ENCODE results near the gene RNF150.

RNF150 gene

GRCh38 chr4:140980426-140981200, 152.7 kb downstream of the RNF150 start:
- DNase-seq (ENCODE audit: low read depth) = no peak

DNA sequence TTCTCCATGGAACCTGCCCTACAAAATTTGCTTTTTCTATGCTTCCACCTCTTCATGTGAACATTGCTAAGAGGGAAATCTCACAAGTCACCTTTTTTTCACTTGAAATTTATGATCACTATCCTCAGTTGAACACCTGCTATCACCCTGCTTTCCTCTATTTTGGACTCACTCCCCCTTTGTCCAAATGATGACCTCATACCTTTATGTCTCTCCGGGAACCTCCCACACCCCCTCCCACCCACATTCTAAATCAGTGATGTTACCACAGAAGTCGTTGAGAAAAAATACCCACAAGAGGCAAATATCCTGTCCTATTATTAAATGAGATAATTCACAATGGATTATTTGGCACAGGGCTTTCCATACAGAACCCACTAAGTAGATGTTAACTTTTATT, 156.5 kb downstream of the RNF150 start:
- DNase-seq (ENCODE audit: low read depth) = no peak

- DNase-seq (ENCODE audit: low read depth) = no peak
These were observed 162.0 kb downstream of the RNF150 start for GRCh38 chr4:140971077-140971792.

DNA sequence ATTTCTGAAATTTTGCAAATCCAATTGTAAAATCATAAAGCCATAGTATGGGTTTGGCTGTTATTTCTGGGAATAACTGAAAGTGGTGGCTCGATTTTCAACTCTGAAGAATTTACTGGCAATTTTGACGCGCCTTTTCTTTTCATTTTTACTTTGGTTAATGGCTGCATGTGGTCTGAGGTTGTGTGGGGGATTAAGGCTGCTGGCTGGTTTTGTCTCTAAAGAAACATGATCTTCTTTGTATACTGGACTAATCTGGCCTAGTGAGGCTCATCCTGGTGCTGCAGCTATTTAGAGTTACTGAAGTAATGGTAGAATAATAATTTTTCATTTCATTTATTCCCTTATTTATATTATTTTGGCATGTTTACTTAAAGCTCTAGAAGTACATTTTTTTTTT, 164.0 kb downstream of the RNF150 start:
- no peak for DNase-seq (ENCODE audit: low read depth)

DNA sequence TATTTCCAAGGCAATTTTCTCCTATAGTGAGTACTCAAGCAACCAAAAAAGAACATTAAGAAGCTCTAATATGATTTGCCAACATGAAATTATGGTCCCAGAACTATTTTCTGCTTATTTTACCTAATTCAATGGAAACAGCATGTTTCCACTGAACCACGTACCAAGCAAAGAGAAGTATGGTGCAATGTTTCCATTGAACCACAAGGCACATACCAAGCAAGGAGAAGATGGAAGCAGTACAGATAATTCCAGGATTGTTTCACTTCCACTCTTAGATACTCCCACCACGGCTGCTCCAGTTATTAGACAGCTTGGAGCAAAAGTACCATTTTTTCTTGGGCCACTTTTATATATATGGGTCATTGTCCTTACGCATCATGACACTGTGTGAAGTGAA, 164.9 kb downstream of the RNF150 start:
- DNase-seq (ENCODE audit: low read depth) = no peak

- no peak for DNase-seq (ENCODE audit: low read depth)
These were observed 169.4 kb downstream of the RNF150 start for GRCh38 chr4:140963883-140964282.

DNA sequence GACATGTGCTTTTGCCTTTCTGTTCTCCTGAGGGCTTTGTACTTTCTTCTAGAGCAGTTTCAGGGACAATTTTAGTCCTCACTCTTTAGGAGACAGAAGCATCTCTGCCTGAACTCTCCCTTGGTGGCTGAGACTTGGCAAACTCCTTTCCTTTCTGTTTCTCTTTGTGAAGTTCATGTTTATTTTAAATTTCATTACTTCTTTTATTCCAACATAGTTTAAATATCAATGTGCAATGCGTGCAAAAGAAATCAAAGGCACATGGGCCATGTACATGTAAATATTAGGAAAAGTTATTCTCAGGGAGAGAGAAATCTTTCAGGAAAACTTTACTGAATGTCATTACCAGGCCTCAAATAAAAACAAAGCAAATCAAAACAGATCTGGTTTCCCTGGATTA, 177.6 kb downstream of the RNF150 start:
- DNase-seq (ENCODE audit: low read depth) = no peak

DNA sequence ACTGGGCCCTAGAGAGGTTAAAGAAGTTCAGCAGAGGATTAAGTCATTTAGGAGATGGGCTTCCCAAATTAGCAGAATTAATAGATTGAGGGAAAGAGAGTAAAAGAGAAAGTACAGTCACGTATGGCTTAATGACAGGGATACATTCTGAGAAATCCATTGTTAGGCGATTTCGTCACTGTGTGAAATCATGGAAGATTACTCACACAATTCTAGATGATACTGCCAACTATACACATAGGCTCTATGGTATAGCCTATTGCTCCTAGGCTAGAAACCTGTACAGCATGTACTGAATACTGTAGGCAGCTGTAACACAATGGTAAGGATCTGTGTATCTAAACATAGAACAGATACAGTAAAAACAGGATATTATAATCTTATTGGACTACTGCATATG, 180.6 kb downstream of the RNF150 start:
- no peak for DNase-seq (ENCODE audit: low read depth)

DNA sequence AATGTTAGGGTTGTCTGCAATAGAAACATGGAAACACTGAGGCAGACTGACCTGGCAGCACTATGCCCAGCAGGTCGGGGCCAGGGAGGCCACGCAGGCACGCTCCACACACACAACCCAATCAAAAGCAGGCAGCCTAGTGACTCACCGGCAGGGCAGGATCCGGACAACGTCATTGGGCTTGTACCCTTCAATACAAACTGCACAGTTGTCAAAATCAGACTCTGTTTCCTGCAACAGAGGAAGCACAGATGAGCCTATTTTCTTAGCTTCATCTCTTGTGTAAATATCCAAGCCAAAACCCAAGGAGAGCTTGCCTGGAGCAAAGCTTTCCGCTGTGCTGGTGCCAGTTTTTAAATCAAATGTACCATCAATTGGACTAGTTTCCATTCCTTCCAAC, 185.8 kb downstream of the RNF150 start:
- DNase-seq (ENCODE audit: low read depth) = no peak

DNA sequence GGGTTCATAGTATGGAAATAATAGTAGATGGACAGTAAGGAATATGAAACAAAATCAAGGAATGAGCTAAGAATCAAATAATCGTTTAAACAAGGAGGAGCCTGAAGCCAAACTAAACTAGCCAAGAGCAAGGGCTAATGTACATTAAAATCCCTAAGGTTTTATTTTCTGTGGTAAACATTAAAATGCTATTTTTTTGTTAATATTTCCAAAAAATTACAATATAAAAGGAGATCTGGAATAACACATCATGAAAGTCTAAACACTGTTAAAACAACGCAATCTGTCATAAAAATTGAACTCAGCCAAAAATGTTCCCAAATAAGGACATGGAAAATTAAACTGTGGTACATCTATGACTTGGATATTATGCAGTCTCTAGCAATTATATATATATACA, 188.2 kb downstream of the RNF150 start:
- no peak for DNase-seq (ENCODE audit: low read depth)

DNA sequence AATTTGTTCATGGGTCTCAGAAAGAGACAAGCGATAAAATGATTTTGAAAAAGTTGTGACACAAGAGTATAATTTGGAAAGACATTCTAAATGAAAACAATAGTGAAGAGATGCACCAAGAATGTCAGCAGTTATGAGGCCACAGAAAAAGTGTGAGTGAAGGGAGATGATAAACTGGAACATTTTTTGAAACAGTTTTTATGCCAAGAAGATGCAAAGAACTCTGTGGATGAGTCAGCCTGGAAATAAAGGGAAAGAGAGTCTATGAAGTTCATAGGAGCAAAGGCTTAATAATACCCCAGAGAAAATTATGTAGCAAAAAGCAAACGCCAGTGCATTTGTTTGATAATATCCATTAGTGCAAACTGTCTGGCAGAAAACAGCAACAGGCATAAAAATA, 188.7 kb downstream of the RNF150 start:
- DNase-seq (ENCODE audit: low read depth) = no peak

DNA sequence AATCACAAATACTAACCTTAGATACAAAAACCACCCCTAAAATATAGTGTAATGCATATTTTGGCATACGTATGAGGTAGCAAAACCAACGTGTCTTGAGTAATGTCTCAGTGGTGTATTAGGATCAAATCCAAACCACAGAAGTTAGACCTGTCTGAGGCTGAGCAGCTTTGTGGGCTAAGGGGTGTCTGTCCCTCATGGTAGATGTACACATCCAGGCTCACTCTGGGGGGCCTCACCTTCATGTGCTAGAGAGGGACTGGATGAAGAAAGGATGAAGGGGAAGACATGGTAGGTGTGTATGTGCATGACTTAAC, 189.1 kb downstream of the RNF150 start:
- DNase-seq (ENCODE audit: low read depth) = no peak

DNA sequence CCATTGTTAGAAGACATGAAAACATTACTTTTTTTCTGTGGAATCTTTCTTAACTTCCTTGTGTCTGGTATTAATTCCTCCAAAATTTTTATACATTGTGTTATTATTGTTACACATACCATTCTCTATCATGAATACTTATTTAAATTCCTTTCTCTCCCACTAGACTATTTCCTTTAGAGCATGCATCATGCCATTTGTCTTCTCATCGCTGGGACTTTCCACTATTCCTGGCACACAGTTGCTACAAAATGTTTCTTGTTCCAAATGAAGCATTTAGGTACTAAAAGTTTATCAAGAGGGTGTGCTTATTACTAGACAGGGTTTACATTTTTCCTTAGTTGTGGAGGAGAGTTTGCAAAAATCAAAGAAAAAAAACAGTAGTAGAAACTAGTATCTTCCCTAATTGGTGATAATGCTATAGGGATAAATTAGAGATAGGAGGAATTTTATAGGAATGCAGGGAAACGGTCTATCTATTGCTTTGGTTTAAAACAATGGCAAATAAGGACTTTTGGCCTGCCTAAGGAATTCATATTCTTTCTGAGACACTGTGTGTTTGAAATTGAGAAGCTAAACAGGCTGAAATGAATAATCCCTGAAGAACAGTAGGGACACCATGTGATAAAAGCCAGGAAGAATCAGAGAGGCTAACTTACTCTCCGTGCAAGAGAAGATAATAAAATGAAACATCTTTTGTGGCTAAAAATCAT, 189.6 kb downstream of the RNF150 start:
- DNase-seq (ENCODE audit: low read depth) = no peak

- DNase-seq (ENCODE audit: low read depth) = no peak
These were observed 192.7 kb downstream of the RNF150 start for GRCh38 chr4:140940589-140940988.

GRCh38 chr4:140937866-140938265, 195.4 kb downstream of the RNF150 start:
- DNase-seq (ENCODE audit: low read depth) = no peak

DNA sequence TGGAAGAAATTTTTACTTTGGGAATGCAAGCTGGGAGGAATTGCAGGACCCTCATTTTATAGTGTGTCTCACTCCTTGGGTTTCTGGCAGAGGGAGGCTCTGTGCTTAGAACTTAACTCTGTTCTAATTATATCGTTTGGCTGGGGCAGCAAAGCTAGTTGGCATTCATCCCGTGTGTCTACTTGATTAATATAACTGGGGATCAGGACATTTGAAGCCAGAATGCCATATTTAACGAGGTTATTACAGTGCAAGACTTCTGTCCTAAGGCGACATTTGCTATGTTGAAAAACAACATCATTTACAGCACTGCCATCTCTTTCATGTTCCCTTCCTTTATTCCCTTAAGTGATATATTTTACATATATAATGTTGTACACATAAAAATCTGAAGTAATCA, 198.0 kb downstream of the RNF150 start:
- no peak for DNase-seq (ENCODE audit: low read depth)

DNA sequence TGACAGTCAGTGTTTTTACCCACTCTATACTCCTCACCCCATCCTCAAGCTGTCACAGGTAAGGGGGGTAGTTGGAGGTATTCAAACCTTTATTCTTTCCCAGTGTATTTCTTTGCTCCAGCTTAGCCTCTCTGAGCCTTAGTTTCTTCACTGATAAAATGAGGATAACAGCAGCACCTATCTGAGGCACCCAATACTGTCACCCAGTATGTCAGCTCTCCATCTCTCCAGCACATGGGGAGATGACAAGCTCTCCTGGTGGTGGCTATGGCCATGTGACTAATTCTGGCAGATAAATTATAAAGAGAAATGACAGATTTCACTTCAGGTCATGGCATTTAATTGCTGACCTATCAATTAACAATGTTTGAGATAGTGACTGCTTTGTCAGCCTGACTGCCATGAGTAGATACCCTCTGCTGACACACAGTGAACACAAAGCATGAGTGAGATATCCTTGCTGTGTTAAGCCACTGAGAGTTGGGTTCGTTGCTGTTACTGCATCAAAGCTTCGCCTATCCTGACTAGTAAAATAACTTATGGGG, 200.7 kb downstream of the RNF150 start:
- DNase-seq (ENCODE audit: low read depth) = no peak

DNA sequence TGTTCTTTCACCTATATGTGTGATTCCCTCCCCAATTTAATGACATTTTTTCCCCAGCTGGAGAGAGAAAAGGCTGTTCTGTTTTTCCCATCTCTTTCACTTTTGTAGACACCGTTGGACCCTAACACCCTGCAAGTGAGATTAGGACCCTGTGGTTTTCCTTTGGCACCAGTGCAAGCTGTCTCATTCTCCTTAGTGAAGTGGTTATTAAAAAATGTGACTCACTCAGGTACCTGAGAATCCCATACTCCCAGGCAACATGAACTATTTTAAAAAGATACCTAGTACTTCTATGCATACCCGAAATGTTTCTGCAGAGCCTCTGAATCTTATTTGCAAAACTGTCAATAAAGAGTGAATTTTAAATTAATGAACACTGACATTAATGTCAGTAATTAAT, 201.4 kb downstream of the RNF150 start:
- DNase-seq (ENCODE audit: low read depth) = no peak

- DNase-seq (ENCODE audit: low read depth) = no peak
These were observed 202.7 kb downstream of the RNF150 start for GRCh38 chr4:140930557-140930956.

GRCh38 chr4:140930011-140930410, 203.3 kb downstream of the RNF150 start:
- DNase-seq (ENCODE audit: low read depth) = no peak

DNA sequence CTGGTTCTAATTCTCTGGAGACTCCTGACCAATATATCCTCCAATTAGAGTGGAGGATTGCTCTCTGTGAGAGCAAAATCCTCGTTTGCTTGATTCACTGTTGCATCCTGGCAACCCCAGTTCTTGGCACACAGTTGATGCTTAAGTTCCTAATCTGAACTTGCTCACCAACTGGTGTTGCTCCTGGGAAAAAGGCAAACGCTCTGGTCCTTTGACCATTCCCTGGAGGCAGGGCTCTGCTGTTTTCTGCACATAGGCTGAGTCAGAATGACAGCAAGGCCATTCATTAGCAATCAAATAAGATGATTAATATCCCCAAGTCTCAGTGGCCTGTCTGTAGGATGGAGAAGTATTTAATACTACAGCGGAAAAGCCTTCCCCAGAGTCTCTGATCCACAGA, 204.4 kb downstream of the RNF150 start:
- no peak for DNase-seq (ENCODE audit: low read depth)

GRCh38 chr4:140926672-140927071, 206.6 kb downstream of the RNF150 start:
- no peak for DNase-seq (ENCODE audit: low read depth)

DNA sequence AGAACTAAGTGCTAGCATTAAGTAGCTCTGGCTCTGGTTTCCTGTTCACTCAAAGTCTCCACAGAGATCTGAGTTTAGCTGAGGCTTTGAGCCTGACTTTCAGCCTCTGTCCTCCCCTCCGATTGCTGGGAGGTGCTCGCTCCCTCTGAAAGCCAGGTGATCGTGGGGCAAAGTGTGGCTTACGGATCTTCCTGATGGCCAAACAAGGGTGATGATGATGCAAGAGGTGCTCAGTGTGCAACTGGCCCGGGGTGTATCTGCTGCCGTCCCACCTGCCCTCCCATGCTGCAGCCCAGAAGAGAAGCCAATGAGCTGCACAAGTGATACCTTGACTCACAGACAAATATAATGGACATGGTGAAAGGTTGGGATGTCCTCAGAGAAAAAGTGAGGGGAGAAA, 207.9 kb downstream of the RNF150 start:
- no peak for DNase-seq (ENCODE audit: low read depth)
